ENCODE measurements around the gene ABCA7.

Gene ABCA7

GRCh38 chr19:1074544-1075283 is 34.8 kb downstream of the ABCA7 start:
- no peak for FAIRE-seq

DNA sequence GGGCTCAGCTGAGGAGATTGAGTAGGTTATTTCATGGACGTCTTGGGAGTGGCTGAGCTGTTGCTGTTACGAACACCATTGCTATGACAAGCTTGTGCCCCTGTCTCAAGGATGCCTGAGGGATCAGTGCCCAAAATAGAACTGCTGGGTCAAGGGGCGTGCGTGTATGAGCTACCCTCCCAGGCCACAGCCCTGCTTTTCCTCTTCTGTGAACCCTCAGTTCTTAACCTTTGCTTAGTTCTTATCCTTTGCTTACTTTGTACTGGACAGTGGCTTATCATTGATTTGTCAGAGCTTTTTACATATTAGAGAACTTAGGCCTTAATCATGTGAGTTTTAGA is 36.1 kb downstream of the ABCA7 start:
- FAIRE-seq, result no peak

DNA sequence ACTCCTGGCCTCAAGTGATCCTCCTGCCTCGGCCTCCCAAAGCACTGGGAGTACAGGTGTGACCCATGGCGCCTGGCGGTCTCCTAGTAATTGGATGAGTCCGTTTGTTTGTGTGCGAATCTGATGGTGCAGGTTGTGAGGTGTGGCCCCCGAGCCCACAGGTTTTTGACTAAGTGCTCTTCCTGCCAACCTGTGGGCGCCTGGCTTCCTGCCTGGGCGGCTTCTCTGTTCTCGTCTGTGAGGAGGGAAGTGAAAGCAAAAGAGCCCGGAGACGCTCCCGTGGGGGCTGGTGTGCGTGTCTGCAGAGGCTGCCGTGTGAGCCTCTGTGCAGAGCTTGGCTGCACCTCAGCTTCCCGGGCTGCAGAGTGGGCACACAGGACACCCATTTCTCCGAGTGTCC is 37.0 kb downstream of the ABCA7 start:
- no peak for FAIRE-seq

DNA sequence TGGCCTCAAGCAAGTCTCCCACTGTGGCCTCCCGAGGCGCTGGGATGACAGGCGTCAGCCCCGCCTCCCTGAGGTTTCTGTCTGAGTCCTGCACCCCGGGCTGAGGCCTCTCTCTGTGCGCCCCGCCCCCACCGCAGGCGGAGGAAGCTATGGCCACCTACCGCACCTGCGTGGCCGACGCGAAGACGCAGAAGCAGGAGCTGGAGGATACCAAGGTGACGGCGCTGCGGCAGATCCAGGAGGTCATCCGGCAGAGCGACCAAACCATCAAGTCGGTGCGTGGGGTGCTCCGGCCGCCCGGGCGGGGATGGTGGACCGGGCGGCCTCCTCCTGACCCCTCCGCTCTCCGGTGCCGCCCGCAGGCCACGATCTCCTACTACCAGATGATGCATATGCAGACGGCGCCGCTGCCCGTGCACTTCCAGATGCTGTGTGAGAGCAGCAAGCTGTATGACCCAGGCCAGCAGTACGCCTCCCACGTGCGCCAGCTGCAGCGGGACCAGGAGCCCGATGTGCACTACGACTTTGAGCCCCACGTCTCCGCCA is 39.7 kb downstream of the ABCA7 start:
- FAIRE-seq, result no peak

DNA sequence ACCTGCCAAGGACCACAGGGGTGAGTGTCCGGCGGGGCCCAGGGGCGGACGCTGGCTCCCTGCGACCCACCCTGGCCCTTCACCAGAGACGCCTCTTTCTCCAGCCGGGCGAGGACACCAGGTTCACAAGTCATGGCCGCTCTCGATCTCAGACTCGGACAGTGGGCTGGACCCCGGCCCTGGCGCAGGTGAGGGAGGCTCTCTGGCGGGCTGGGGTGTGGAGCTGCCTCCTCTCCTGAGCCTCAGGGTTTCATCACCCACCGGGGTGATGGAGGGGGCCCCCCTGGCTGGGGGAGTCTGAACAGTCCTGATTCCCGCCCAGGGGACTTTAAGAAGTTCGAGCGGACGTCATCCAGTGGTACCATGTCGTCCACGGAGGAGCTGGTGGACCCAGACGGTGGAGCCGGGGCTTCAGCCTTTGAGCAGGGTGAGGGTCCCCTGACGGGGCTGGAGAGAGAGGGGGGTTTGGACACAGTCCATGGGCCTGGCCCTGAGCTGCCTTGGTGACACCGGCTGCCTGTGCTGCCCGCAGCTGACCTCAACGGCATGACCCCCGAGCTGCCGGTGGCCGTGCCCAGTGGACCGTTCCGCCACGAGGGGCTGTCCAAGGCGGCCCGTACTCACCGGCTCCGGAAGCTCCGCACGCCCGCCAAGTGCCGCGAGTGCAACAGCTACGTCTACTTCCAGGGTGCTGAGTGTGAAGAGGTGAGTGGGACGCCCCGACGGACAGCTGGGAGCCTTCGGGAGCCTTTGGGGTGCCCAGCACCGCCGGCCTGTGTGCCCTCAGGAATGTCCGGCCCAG is 40.7 kb downstream of the ABCA7 start:
- FAIRE-seq, result no peak

DNA sequence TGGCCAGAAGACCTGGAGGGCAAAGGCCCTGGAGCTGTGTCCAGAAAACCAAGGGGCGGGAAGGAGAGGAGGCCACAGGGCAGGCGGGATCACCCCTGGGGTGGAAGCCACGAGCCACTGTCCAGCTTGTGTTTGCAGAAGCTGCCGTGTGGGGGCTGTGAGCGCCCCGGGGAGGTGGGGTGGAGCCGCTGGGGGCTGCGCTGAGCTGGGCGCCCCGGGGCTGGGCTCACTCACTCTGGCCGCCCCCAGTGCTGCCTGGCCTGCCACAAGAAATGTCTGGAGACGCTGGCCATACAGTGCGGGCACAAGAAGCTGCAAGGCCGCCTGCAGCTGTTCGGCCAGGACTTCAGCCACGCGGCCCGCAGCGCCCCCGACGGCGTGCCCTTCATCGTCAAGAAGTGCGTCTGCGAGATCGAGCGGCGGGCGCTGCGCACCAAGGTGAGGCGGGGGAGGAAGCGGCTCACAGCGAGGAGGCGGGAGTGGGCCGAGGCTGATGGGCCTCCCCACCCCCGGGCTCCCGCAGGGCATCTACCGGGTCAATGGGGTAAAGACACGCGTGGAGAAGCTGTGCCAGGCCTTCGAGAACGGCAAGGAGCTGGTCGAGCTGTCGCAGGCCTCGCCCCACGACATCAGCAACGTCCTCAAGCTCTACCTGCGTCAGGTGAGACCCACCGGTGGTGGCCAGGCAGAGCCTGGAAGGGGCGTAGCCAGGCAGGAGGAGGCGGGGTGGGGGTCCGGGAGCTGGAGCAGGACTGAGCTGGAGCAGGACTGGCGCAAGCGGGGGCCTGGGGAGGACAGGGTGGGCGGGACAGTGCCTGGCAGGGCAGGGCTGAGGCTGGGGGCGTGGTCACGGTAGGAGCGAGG is 41.6 kb downstream of the ABCA7 start:
- FAIRE-seq, result no peak

- no peak for FAIRE-seq
Measured at GRCh38 chr19:1082165-1082927, 42.4 kb downstream of the ABCA7 start.

DNA sequence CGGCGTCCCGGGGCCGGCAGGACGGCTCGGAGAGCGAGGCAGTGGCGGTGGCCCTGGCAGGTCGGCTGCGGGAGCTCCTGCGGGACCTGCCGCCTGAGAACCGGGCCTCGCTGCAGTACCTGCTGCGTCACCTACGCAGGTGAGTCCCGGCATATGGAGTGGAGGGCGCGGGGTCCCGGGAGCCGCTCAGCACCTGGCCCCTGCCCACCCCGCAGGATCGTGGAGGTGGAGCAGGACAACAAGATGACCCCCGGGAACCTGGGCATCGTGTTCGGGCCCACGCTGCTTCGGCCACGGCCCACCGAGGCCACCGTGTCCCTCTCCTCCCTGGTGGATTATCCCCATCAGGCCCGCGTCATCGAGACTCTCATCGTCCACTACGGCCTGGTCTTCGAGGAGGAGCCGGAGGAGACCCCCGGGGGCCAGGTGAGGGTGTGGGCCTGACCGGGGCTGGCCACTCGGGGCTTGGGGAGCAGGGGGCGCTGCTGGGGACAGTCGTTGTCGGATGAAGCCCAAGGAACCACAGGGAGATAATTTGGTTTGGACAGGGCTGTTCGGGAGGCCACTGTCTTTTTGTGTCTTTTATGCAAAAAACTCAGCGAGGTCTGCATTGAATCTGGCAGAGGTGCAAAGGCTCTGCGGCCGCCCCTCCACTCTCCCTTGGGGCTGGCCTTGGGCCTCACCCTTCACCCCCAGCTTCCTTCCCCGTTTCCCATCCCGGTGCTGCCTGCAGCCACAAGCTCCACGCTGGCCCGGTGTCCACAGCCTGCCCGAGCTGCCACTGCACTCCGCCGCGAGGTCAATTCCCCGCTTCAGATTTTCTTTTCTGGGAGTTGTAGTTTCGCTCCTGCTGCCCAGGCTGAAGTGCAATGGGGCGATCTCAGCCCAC is 43.3 kb downstream of the ABCA7 start:
- no peak for FAIRE-seq

GRCh38 chr19:1084024-1084868 is 44.3 kb downstream of the ABCA7 start:
- no peak for FAIRE-seq

DNA sequence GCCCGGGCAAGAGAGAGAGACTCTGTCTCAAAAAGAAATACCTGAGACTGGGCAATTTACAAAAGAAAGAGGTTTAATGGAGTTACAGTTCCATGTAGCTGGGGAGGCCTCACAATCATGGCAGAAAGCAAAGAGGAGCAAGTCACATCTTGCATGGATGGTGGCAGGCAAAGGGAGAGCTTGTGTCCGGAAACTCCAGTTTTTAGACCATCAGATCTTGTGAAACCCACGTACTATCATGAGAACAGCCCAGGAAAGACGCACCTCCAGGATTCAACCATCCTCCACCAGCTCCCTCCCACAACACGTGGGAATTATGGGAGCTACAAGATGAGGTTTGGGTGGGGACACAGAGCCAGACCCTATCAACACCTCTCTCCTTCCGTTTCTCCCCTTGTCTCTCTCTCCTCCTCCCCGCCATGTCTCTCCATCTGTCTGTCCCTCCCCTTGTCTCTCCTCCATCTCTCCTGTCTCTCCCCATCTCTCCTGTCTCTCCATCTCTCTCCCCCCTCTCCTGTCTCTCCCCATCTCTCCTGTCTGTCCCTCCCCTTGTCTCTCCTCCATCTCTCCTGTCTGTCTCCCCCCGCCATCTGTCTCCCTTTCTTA is 45.2 kb downstream of the ABCA7 start:
- FAIRE-seq, result no peak

DNA sequence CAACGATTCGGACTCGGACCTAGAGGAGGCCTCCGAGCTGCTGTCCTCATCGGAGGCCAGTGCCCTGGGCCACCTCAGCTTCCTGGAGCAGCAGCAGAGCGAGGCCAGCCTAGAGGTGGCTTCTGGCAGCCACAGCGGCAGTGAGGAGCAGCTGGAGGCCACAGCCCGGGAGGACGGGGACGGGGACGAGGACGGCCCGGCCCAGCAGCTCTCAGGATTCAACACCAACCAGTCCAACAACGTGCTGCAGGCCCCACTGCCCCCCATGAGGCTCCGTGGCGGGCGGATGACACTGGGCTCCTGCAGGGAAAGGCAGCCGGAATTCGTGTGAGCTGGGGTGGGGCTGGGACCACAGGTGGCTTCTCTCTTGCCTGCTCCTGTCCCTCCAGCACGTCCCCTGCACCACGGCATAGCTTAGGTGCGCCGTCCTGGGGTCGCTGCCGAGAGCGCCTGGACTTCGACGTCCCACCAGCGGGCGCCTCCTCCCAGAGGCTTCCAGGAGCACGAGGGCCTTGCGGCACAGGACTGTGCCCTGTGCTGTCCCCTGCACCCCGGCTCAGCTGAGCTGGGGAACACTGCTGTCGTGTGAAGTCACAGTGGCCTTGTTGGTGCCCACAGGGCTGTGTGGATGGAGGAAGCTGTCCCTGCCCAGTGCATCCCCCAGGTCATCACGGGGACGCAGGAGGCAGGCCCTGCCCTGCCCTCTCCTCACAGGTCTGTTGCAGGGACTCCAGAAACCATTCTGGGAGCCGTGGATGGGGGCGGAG is 46.0 kb downstream of the ABCA7 start:
- FAIRE-seq, result no peak

GRCh38 chr19:1086613-1087012 is 46.7 kb downstream of the ABCA7 start:
- FAIRE-seq, result no peak

GRCh38 chr19:1087813-1088415 is 48.0 kb downstream of the ABCA7 start:
- FAIRE-seq, result no peak

GRCh38 chr19:1088416-1089010 is 48.6 kb downstream of the ABCA7 start:
- FAIRE-seq, result no peak

- FAIRE-seq, result no peak
Measured at GRCh38 chr19:1089126-1089771, 49.3 kb downstream of the ABCA7 start.

DNA sequence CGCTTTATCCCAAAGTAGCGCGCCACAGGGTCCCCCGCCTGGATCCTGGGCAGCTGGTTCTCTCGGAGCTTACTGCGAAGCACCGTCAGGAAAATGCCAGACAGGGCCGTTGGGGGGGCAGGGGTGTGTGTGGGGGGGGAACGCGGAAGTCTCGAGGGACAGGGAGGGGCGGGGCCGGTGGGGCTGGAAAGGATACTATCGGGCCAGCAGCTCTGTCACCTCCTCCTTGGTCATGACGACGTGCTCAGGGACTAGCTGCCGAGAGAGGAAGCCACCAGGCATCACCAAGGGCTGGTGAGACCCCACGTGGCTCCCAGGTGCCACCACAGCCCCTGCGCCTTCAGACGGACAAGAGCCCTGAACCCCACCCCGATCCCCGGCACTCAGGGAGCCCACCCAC is 50.0 kb downstream of the ABCA7 start:
- no peak for FAIRE-seq

GRCh38 chr19:1090731-1091543 is 51.0 kb downstream of the ABCA7 start:
- no peak for FAIRE-seq
